K562 (cell line): ENCODE results near the gene CYP11A1. TPM values are rescaled to one million over a fixed set of nuclear protein-coding genes. Genes with fewer than 3 reads are reported as not detected.

ENCODE experiments used
- ATAC-seq: fragments of 200-7000 bp; cut with Tn5 transposase; 3 replicates; pipeline ENCODE4 v1.9.1; 2020; ENCODE audit warnings: moderate library complexity
- BruUV-seq: library from RNA; stranded (reverse); fragments of 400-500 nt; replicated peaks from 2 replicates; lab custom pipeline; 2021; lab: Mats Ljungman, UMichigan
- CTCF ChIA-PET: fragments of 300-600 bp; formaldehyde crosslinking; extraction: SDS; loops from one replicate; lab custom pipeline; 2021; ENCODE audit warnings: low intra/inter-chr PET ratio; lab: Yijun Ruan, JAX
- POLR2A ChIA-PET: fragments of 300-600, 350-650 bp; sonication (Branson Sonifier 250); formaldehyde crosslinking; extraction: SDS; loops from one replicate; lab custom pipeline; 2021; ENCODE audit warnings: antibody characterized with exemption, inconsistent platforms; lab: Yijun Ruan, JAX
- DNase-seq, 4 experiments: peaks; one replicate each; pipeline versions ENCODE4 v3.0.0 to v3.0.0-alpha.2; 2011 to 2018; ENCODE audit warnings: low spot score in 3 of 4, mixed read lengths in 3 of 4; ENCODE audit errors: extremely low read depth in 1 of 4
- FAIRE-seq: peaks from 2 replicates; lab custom pipeline; 2011; peaks lifted over from hg19 to GRCh38; lab: Jason Lieb, UNC
- H2AFZ ChIP-seq: 2 replicates; pipeline ENCODE4 v1.6.0; 2011; ENCODE audit warnings: low read depth, low read length, control low read depth, inconsistent platforms
- H3K27ac ChIP-seq: fragments of 200-600 bp; 3 replicates; pipeline ENCODE4 v1.8.0; 2011; ENCODE audit warnings: low read depth, mild to moderate bottlenecking, control low read depth, inconsistent platforms, low read length, moderate library complexity, mixed read lengths; ENCODE audit errors: extremely low read depth
- H3K27me3 ChIP-seq, 2 experiments: fragments of 300-600 bp in 1 of 2; 2 replicates in 1 of 2; 3 replicates in 1 of 2; pipeline versions ENCODE4 v1.6.0 to v1.8.0; 2011; ENCODE audit warnings: inconsistent platforms in 2 of 2, low read length in 2 of 2, mild to moderate bottlenecking in 1 of 2, mixed read lengths in 1 of 2, moderate library complexity in 1 of 2; ENCODE audit not compliant: control insufficient read depth in 2 of 2, insufficient read depth in 2 of 2
- H3K36me3 ChIP-seq: fragments of 300-600 bp; 3 replicates; pipeline ENCODE4 v1.8.0; 2011; ENCODE audit warnings: mild to moderate bottlenecking, low read length, inconsistent platforms; ENCODE audit not compliant: control insufficient read depth, insufficient read depth
- H3K4me1 ChIP-seq, 2 experiments: fragments of 200-600 bp in 1 of 2; replicated peaks in 1 of 2; 2 replicates in 1 of 2; 3 replicates in 1 of 2; pipeline versions ENCODE4 v1.5.1 to v1.8.0; 2011; ENCODE audit warnings: inconsistent platforms in 2 of 2, low read length in 2 of 2, mild to moderate bottlenecking in 1 of 2, mixed read lengths in 1 of 2, moderate library complexity in 1 of 2; ENCODE audit not compliant: control insufficient read depth in 2 of 2, insufficient read depth in 2 of 2
- H3K4me2 ChIP-seq: 2 replicates; pipeline ENCODE4 v1.6.1; 2011; ENCODE audit warnings: low read length, control low read depth, inconsistent platforms, mixed read lengths; ENCODE audit not compliant: insufficient read depth
- H3K4me3 ChIP-seq: fragments of 200-600 bp; sonication (generic), shearing (Covaris generic); 2 replicates; pipeline ENCODE4 v1.5.1; 2016; ENCODE audit warnings: control low read depth, inconsistent platforms
- H3K79me2 ChIP-seq: fragments of 200-600 bp; 3 replicates; pipeline ENCODE4 v1.8.0; 2011; ENCODE audit warnings: low read length, inconsistent platforms; ENCODE audit not compliant: control insufficient read depth, insufficient read depth
- H3K9ac ChIP-seq, 2 experiments: 2 replicates each; pipeline versions ENCODE4 v1.6.0 to v1.6.1; 2011; ENCODE audit warnings: low read depth in 2 of 2, low read length in 2 of 2, control low read depth in 1 of 2, inconsistent platforms in 1 of 2, mild to moderate bottlenecking in 1 of 2, mixed read lengths in 1 of 2; ENCODE audit not compliant: insufficient read depth in 1 of 2
- H3K9me1 ChIP-seq: one replicate; pipeline ENCODE4 v1.6.0; 2011; ENCODE audit warnings: inconsistent platforms, mild to moderate bottlenecking, low read length, moderate library complexity; ENCODE audit not compliant: control insufficient read depth, insufficient read depth
- H3K9me3 ChIP-seq: replicated peaks from 2 replicates; pipeline ENCODE4 v1.5.1; 2011; ENCODE audit warnings: low read depth, low read length, inconsistent platforms; ENCODE audit not compliant: control insufficient read depth, insufficient read depth
- H4K20me1 ChIP-seq: replicated peaks from 2 replicates; pipeline ENCODE4 v1.6.1; 2011; ENCODE audit warnings: low read length, inconsistent platforms, mixed read lengths; ENCODE audit not compliant: control insufficient read depth, insufficient read depth
- CBFA2T2 ChIP-seq: fragments of 450-650 bp; conservative IDR thresholded peaks from 2 replicates; pipeline ENCODE4 v1.6.1; 2017; ENCODE audit warnings: mild to moderate bottlenecking
- CBFA2T3 ChIP-seq: fragments of 450-650 bp; IDR thresholded peaks from 2 replicates; pipeline ENCODE4 v1.6.1; 2017
- CXXC5 ChIP-seq: fragments of 250-450 bp; sonication (Bioruptor Pico); IDR thresholded peaks from 2 replicates; pipeline ENCODE4 v1.8.0; 2022; ENCODE audit warnings: inconsistent platforms, mild to moderate bottlenecking, moderate library complexity
- EGR1 ChIP-seq: fragments of 450-650 bp; conservative IDR thresholded peaks from 2 replicates; pipeline ENCODE4 v1.6.1; 2017; ENCODE audit warnings: mild to moderate bottlenecking
- NFIC ChIP-seq: fragments of 450-650 bp; IDR thresholded peaks from 2 replicates; pipeline ENCODE4 v1.6.1; 2017; ENCODE audit warnings: mild to moderate bottlenecking, inconsistent platforms
- PML ChIP-seq: IDR thresholded peaks from 2 replicates; pipeline ENCODE4 v1.6.1; 2012; ENCODE audit warnings: low read length, inconsistent platforms
- RBFOX2 ChIP-seq: fragments of 200-400 bp; formaldehyde crosslinking; IDR thresholded peaks from 2 replicates; pipeline ENCODE4 v1.6.1; 2017; ENCODE audit warnings: low read depth, mild to moderate bottlenecking, low read length, moderate library complexity
- ZNF24 ChIP-seq: fragments of 450-650 bp; IDR thresholded peaks from 2 replicates; pipeline ENCODE4 v1.6.1; 2016
- WGBS: fragments of 100-300 bp; shearing (Covaris generic); methylation state at CpG from one replicate; pipeline ENCODE4 v1.1.6; 2016; ENCODE audit warnings: low coverage, mixed read lengths; ENCODE audit not compliant: insufficient coverage; ENCODE audit errors: missing lambda C conversion rate; 5-methylcytosine and 5-hydroxymethylcytosine counted together
- in situ Hi-C: fragments of 300-500 bp; cut with MboI; formaldehyde crosslinking; loops from 4 replicates; pipeline ENCODE4 v1.15.0; 2018; ENCODE audit warnings: inconsistent platforms, mixed read lengths
- intact Hi-C: fragments of 100-400 bp; cut with micrococcal nuclease; formaldehyde crosslinking; loops from 2 replicates; pipeline ENCODE4 v1.14.2; 2022
- polyA plus RNA-seq, 8 experiments: library from polyadenylated mRNA; depleted of rRNA in 4 of 8; stranded (reverse) in 5 of 8; unstranded in 3 of 8; fragments of >200 nt; fragmentation: Nextera tagmentation in 2 of 8; fragmentation: Illumina TruSeq in 1 of 8; extraction: Ambion mirVana in 2 of 8; extraction: Trizol in 1 of 8; gene quantifications; 2 replicates each; pipeline versions ENCODE4 v1.2.1 to v1.2.3, GENCODE V29; 2011 to 2014; ENCODE audit warnings: inconsistent platforms in 1 of 8, missing spikeins in 1 of 8
- total RNA-seq, 7 experiments: library from RNA; depleted of rRNA in 6 of 7; stranded (reverse); fragments of >200 nt in 6 of 7; fragmentation: Illumina TruSeq in 2 of 7; extraction: Trizol in 2 of 7; gene quantifications; 2 replicates each; pipeline versions ENCODE4 v1.2.1 to v1.2.3, GENCODE V29; 2011 to 2021; ENCODE audit warnings: low replicate concordance in 1 of 7
- TF ChIP-seq, protein P1 (sequence below): sonication (generic); formaldehyde crosslinking; IDR thresholded peaks from 2 replicates; pipeline ENCODE4 v1.8.0; 2022; ENCODE audit warnings: missing genetic modification reagents, mild to moderate bottlenecking, moderate library complexity, borderline replicate concordance

Gene CYP11A1
- total and polyA plus RNA-seq, 9 of the 15 experiments (the other 6 are each of a cell fraction or from before 2014, with no cell fraction given), result 0.06 to 0.24 (median 0.10) TPM; not detected in 4

DNA sequence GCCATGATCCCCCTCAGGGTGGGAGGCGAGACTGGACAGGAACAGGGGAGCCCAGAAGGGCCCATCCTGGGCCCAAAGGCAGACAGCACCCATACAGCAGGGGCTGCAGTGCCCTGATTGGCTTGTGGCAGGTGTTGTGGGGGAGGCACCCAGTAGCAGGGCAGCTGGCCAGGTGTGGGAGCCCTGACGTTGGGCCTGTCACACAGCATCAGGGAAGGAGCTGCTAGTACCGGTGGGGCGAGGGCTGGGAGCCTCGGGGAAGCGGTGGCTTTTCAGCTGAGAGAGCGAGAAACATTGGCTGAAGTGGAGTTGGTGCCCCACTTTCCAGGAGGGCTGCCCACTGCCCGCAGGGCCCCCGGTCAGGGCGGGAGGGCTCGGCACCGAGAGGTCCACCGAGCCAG, 19.7 kb upstream of the CYP11A1 start:
- Histone ChIP-seq H3K9me1 (no peaks in the 10 kb centered on the region), H3K27ac (no peak overlapping the region), H3K4me3 (no peak overlapping the region), H3K9me3 (no peaks in the 10 kb centered on the region), H2AFZ (no peak overlapping the region), H3K27me3 (no peaks in the 10 kb centered on the region), H3K36me3 (no peaks in the 10 kb centered on the region), H3K4me2 (no peak overlapping the region), H3K79me2 (no peaks in the 10 kb centered on the region), H3K9ac (peak overlapping the region in 1 of 2 experiments; percentile 76; a peak in 2 of 4 replicates), H4K20me1 (no peaks in the 10 kb centered on the region), H3K4me1 (peaks cover 69 to 91% of the 10 kb centered on the region in 2 experiments)
- intact Hi-C loops (no loop called here), in situ Hi-C loops (loop anchor here (5.0 kb wide), 2 partner anchors 50 to 235 kb away; no protein-coding TSS in a partner anchor)
- CTCF ChIA-PET, result no interaction called here
- TF ChIP-seq CXXC5 (CRISPR knock-in tag) (0 out of 2 replicates have a peak, but pooled peaks have one; percentile 4), PML (no peak), CBFA2T2 (peak; percentile 59), EGR1 (peak; percentile 29), CBFA2T3 (peak; percentile 62), NFIC (0 out of 2 replicates have a peak, but pooled peaks have one; percentile 32), ZNF24 (no peak), RBFOX2 (0 out of 2 replicates have a peak, but pooled peaks have one; percentile 26)
- TF ChIP-seq, protein P1, sequence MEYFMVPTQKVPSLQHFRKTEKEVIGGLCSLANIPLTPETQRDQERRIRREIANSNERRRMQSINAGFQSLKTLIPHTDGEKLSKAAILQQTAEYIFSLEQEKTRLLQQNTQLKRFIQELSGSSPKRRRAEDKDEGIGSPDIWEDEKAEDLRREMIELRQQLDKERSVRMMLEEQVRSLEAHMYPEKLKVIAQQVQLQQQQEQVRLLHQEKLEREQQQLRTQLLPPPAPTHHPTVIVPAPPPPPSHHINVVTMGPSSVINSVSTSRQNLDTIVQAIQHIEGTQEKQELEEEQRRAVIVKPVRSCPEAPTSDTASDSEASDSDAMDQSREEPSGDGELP (CRISPR knock-in tag), result 0 out of 2 replicates have a peak, but pooled peaks have one; percentile 21
- WGBS, result 68% methylated on average over 7 of the region's 13 CpGs
- ATAC-seq (no peak), FAIRE-seq (no peak), DNase-seq (peak in 2 of 4 experiments; percentile 49 to 62)
- BruUV-seq, result no TSS peak
- POLR2A ChIA-PET, result interaction anchor here (1.0 kb wide), 1 partner anchor 211 kb away, joined by 3 read pairs; no protein-coding TSS in a partner anchor
